Measurements from ENCODE around the gene UNK. TPM values are rescaled to one million over a fixed set of nuclear protein-coding genes. Genes with fewer than 3 reads are reported as not detected.
"Not testable (repeated sequence)": the region's sequence is repeated elsewhere in the genome, so short reads cannot be mapped to it uniquely, and the experiment has no call there.

Gene UNK
- total and polyA plus RNA-seq, 8 donors: 3.5 to 102 (median 19.5) TPM

GRCh38 chr17:75778066-75778860 lies 6.3 kb upstream of the UNK start:
- intact Hi-C loops (cut with DNase I; ENCODE audit: low total_unique reads); H3K9me3 ChIP-seq; H3K27me3 ChIP-seq: not testable (repeated sequence)
- Histone ChIP-seq H3K4me1 (peaks cover 26 to 67% (median 52%) of the 10 kb centered on the region in 4 donors), H3K27ac (peak overlapping the region; percentile 96 to 99 (median 98)), H3K4me3 (peak overlapping the region; percentile 89 to 96 (median 92)), H3K36me3 (peaks cover 19 to 51% (median 48%) of the 10 kb centered on the region in 4 donors)
- DNase-seq: peak in 1 of 2 donors; percentile 29
- WGBS, 5 donors: 0 to 2% (median 1%) methylated on average over 13 to 19 of the region's 19 CpGs
- TF ChIP-seq POLR2AphosphoS5 (IDR thresholded peaks at IDR 0.05): peak in 1 of 3 donors; percentile 11

- intact Hi-C loops (cut with DNase I; ENCODE audit: low total_unique reads): no loop called here
These were observed 5.8 kb upstream of the UNK start for GRCh38 chr17:75778861-75779249.

GRCh38 chr17:75779250-75779986 lies 5.2 kb upstream of the UNK start:
- intact Hi-C loops (cut with DNase I; ENCODE audit: low total_unique reads): no loop called here
- TF ChIP-seq EP300 (IDR thresholded peaks at IDR 0.05): peak; percentile 76
- peak in 2 of 4 donors; percentile 100 for TF ChIP-seq POLR2A (IDR thresholded peaks at IDR 0.05)
- TF ChIP-seq POLR2AphosphoS5 (IDR thresholded peaks at IDR 0.05): peak; percentile 100
- peak in 1 of 7 experiments; percentile 11 for TF ChIP-seq CTCF (IDR thresholded peaks at IDR 0.05)

More at GRCh38 chr17:75778861-75779249, 5.8 kb upstream of the UNK start:
- Histone ChIP-seq H3K27ac (peak overlapping the region; percentile 96 to 99 (median 98)), H3K4me3 (peak overlapping the region; percentile 89 to 96 (median 92)), H3K36me3 (peaks cover 19 to 51% (median 47%) of the 10 kb centered on the region in 4 donors), H3K27me3 (no peaks in the 10 kb centered on the region), H3K4me1 (peaks cover 32 to 72% (median 57%) of the 10 kb centered on the region in 4 donors), H3K9me3 (no peaks in the 10 kb centered on the region)
- peak in 1 of 2 donors; percentile 62 for DNase-seq
- TF ChIP-seq POLR2AphosphoS5 (IDR thresholded peaks at IDR 0.05) (peak in 1 of 3 donors; percentile 32), CTCF (IDR thresholded peaks at IDR 0.05) (peak in 5 of 7 experiments; percentile 22 to 58 (median 48)), POLR2A (IDR thresholded peaks at IDR 0.05) (no peak), EP300 (IDR thresholded peaks at IDR 0.05) (no peak)
- WGBS, 5 donors: 0 to 1% (median 0%) methylated on average over 26 to 38 of the region's 38 CpGs

GRCh38 chr17:75779987-75780889 lies 4.4 kb upstream of the UNK start:
- intact Hi-C loops (cut with DNase I; ENCODE audit: low total_unique reads): no loop called here
- peak in 1 of 2 donors; percentile 47 for DNase-seq
- no peaks in the 10 kb centered on the region for H3K9me3 ChIP-seq
- no peaks in the 10 kb centered on the region for H3K27me3 ChIP-seq
- 12 to 22% (median 15%) methylated on average over 5 of the region's 5 CpGs for WGBS, 5 donors
- H3K4me3 ChIP-seq: no peak overlapping the region
- H3K36me3 ChIP-seq: peaks cover 19 to 38% (median 36%) of the 10 kb centered on the region in 4 donors
- peaks cover 37 to 70% (median 62%) of the 10 kb centered on the region in 4 donors for H3K4me1 ChIP-seq
- TF ChIP-seq POLR2A (IDR thresholded peaks at IDR 0.05) (no peak), EP300 (IDR thresholded peaks at IDR 0.05) (no peak), CTCF (IDR thresholded peaks at IDR 0.05) (no peak), POLR2AphosphoS5 (IDR thresholded peaks at IDR 0.05) (no peak)
- peak overlapping the region in 4 of 5 donors; percentile 63 to 99 (median 98) for H3K27ac ChIP-seq

More at GRCh38 chr17:75779250-75779986, 5.2 kb upstream of the UNK start:
- Histone ChIP-seq H3K9me3 (no peaks in the 10 kb centered on the region), H3K4me3 (peak overlapping the region; percentile 89 to 96 (median 92)), H3K27me3 (no peaks in the 10 kb centered on the region), H3K27ac (peak overlapping the region; percentile 96 to 99 (median 98)), H3K36me3 (peaks cover 19 to 46% (median 42%) of the 10 kb centered on the region in 4 donors), H3K4me1 (peaks cover 36 to 77% (median 61%) of the 10 kb centered on the region in 4 donors)
- peak; percentile 97 to 100 for DNase-seq
- 0 to 1% (median 0%) methylated on average over 52 to 83 of the region's 84 CpGs for WGBS, 5 donors
